Adrenal gland (tissue), 5 donors: ENCODE measurements around the gene PLA2G4E.

Source experiments
- POLR2A ChIP-seq, 2 donors: fragments of 450-650 bp; IDR thresholded peaks; one replicate each; pipeline ENCODE4 v1.6.1; 2017; ENCODE audit warnings: antibody characterized with exemption in 2 of 2, mild to moderate bottlenecking in 2 of 2, moderate library complexity in 1 of 2
- TF ChIP-seq, protein P1 (sequence below), 6 experiments: fragments of 450-650 bp in 4 of 6; fragments of 200-600 bp in 2 of 6; sonication (generic) in 1 of 6; IDR thresholded peaks; 1 replicate in 5 of 6; 2 replicates in 1 of 6; pipeline versions ENCODE4 v1.5.1 to v1.8.0; 2016 to 2021; ENCODE audit warnings: antibody characterized with exemption in 6 of 6, mild to moderate bottlenecking in 2 of 6, moderate library complexity in 1 of 6
- donor health status: DM: no; HTN: no; CAD: no.

DNA sequence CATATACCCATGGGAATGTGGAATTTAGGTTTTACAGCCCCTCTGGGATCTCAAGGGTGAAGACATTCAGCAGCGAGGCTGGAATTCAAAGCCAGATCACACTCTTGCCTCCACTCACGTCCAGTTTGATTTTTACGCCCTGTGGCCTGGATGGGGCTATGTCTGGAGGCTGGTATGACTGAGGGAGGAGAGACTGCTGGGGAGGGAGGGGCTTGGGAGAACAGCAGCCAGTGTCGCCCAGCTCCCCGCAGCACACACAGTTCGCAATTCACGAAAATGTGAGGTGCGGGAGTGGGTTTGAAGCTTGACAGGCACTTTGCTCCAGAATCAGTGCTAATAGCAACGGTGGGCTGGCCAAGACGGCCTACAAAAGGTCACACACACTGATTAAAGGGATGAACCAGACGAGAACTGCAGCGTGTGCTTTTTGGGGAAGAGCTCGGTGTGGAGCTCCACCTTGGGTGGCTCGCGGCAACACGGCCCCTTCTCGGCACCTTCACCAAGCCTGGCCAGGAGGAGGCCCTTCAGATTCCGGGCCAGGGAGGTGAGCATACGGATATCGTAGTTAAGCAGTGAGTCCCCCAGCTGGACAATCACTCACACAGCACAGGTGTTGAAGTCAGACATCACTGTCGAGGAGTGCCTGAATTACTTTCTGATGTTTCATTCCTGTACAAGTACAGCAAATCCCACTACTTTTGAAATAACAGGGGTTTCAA, 64.9 kb downstream of the PLA2G4E start:
- TF ChIP-seq POLR2A (IDR thresholded peaks at IDR 0.05): no peak
- TF ChIP-seq, protein P1, sequence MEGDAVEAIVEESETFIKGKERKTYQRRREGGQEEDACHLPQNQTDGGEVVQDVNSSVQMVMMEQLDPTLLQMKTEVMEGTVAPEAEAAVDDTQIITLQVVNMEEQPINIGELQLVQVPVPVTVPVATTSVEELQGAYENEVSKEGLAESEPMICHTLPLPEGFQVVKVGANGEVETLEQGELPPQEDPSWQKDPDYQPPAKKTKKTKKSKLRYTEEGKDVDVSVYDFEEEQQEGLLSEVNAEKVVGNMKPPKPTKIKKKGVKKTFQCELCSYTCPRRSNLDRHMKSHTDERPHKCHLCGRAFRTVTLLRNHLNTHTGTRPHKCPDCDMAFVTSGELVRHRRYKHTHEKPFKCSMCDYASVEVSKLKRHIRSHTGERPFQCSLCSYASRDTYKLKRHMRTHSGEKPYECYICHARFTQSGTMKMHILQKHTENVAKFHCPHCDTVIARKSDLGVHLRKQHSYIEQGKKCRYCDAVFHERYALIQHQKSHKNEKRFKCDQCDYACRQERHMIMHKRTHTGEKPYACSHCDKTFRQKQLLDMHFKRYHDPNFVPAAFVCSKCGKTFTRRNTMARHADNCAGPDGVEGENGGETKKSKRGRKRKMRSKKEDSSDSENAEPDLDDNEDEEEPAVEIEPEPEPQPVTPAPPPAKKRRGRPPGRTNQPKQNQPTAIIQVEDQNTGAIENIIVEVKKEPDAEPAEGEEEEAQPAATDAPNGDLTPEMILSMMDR (IDR thresholded peaks at IDR 0.05): no peak
